ENCODE results near the gene PDLIM7.

- no peak for TF ChIP-seq SP1 (IDR thresholded peaks at IDR 0.05)
- TF ChIP-seq NFRKB (IDR thresholded peaks at IDR 0.05): no peak
- no peak for TF ChIP-seq BHLHE40 (IDR thresholded peaks at IDR 0.05; ENCODE audit: borderline replicate concordance)
- no peak for TF ChIP-seq ARNT (IDR thresholded peaks at IDR 0.05)
- no peak for TF ChIP-seq FOXA1 (IDR thresholded peaks at IDR 0.05)
- TF ChIP-seq TARDBP (IDR thresholded peaks at IDR 0.05): no peak
- no peak for TF ChIP-seq FOXK2 (IDR thresholded peaks at IDR 0.05)
- no peak for TF ChIP-seq SUZ12 (IDR thresholded peaks at IDR 0.05)
Measured at GRCh38 chr5:177524941-177525655, 27.7 kb upstream of the PDLIM7 start.

Measured in HEK293T (cell line).